ENCODE measurements around the gene PLEK.

The PLEK gene

GRCh38 chr2:68416081-68416675 is 51.1 kb downstream of the PLEK start:
- H3K27me3 ChIP-seq (ENCODE audit: insufficient read depth, low read length), result no peaks in the 10 kb centered on the region
- no peaks in the 10 kb centered on the region for H3K9me3 ChIP-seq (ENCODE audit: low read length)
- H3K4me1 ChIP-seq (ENCODE audit: insufficient read depth, low read length), result peaks cover 23% of the 10 kb centered on the region
- no peak overlapping the region for H2AFZ ChIP-seq (ENCODE audit: low read depth, low read length)
- H3K4me3 ChIP-seq (ENCODE audit: low read length), result no peak overlapping the region
- H3K36me3 ChIP-seq (ENCODE audit: insufficient read depth, low read length), result no peaks in the 10 kb centered on the region

DNA sequence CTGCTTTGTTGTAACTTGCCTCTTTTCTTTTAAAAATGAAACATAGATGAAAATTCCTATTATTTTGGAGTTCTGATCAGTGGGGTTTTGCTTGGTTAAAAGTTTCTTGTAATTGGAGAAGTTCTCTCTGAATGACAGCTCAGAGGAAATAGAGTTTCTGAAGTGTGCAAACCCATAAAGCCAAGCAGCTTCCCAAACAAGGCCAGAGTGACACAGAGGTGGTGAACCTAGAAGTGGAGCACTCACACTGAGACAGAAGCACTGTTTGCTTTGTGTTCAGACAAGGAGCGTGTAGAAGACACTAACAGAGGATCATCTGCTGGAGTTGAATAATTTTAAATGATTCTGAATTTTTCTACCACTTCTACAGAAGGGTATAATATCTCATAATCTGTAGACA is 52.8 kb downstream of the PLEK start:
- Histone ChIP-seq H3K4me1 (ENCODE audit: insufficient read depth, low read length) (peaks cover 23% of the 10 kb centered on the region), H3K36me3 (ENCODE audit: insufficient read depth, low read length) (no peaks in the 10 kb centered on the region)

GRCh38 chr2:68418419-68418818 is 53.3 kb downstream of the PLEK start:
- H3K9me3 ChIP-seq (ENCODE audit: low read length), result no peaks in the 10 kb centered on the region
- H3K27me3 ChIP-seq (ENCODE audit: insufficient read depth, low read length), result no peaks in the 10 kb centered on the region
- H3K4me1 ChIP-seq (ENCODE audit: insufficient read depth, low read length), result peaks cover 23% of the 10 kb centered on the region
- H3K36me3 ChIP-seq (ENCODE audit: insufficient read depth, low read length), result no peaks in the 10 kb centered on the region
- no peak overlapping the region for H2AFZ ChIP-seq (ENCODE audit: low read depth, low read length)
- no peak overlapping the region for H3K4me3 ChIP-seq (ENCODE audit: low read length)

More for the DNA sequence above, 52.8 kb downstream of the PLEK start:
- Histone ChIP-seq H3K4me3 (ENCODE audit: low read length) (no peak overlapping the region), H3K27me3 (ENCODE audit: insufficient read depth, low read length) (no peaks in the 10 kb centered on the region), H3K9me3 (ENCODE audit: low read length) (no peaks in the 10 kb centered on the region), H2AFZ (ENCODE audit: low read depth, low read length) (no peak overlapping the region)

DNA sequence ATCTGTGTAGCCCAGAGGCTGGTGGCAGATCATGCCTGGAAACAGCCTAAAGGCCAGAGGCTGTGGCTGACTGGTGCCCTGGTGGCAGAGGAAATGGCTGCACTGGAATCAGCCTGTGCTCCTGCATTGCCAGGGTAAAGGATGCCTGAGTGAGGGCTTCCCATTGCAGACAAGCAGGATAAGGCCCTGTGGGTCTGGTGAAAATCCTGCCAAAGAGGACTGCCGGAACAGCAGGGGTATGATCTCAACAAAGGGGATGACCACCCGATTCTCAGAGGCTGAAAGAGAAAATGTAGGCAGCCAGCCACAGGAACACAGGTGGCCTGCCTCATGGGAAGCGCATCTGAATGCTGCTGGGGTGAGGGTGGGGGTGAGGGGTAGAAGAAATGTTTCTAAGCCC is 53.8 kb downstream of the PLEK start:
- Histone ChIP-seq H2AFZ (ENCODE audit: low read depth, low read length) (no peak overlapping the region), H3K27me3 (ENCODE audit: insufficient read depth, low read length) (no peaks in the 10 kb centered on the region), H3K9me3 (ENCODE audit: low read length) (no peaks in the 10 kb centered on the region), H3K36me3 (ENCODE audit: insufficient read depth, low read length) (no peaks in the 10 kb centered on the region), H3K4me3 (ENCODE audit: low read length) (no peak overlapping the region), H3K4me1 (ENCODE audit: insufficient read depth, low read length) (peaks cover 23% of the 10 kb centered on the region)

GRCh38 chr2:68420254-68420910 is 55.3 kb downstream of the PLEK start:
- Histone ChIP-seq H3K4me3 (ENCODE audit: low read length) (no peak overlapping the region), H2AFZ (ENCODE audit: low read depth, low read length) (no peak overlapping the region), H3K27me3 (ENCODE audit: insufficient read depth, low read length) (peaks cover 3% of the 10 kb centered on the region), H3K4me1 (ENCODE audit: insufficient read depth, low read length) (peaks cover 14% of the 10 kb centered on the region), H3K9me3 (ENCODE audit: low read length) (no peaks in the 10 kb centered on the region), H3K36me3 (ENCODE audit: insufficient read depth, low read length) (no peaks in the 10 kb centered on the region)

DNA sequence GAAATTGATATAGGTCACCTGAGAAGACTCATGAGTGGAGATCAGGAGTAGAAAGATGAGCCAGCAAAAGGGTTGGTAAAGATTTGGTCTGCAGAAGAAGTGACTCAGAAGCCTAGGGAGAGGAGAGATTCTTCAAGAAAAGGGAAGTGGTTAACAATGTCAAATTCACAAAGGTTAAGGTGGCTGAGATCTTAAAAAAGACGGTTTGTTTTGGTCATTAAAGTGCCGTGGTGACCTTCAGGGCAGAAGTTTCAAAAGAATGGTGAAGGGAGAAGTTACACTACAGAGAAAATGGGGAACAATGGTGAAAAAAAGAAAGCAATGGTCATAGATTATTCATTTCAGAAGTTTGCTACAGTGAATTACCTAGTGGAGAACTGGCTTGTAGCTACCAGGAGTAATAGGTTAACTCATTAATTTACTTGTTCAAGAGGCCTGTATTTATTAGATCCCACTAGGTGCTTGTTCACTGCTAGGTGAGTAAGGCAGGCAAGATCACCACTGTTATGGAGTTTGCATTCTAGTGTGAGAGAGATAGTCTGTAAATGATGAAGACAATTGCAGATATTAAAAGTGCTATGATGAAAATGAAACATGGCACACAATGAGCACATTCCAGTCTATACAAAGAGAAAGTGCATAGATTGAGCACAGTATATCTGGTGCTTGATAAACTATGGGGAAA is 59.0 kb downstream of the PLEK start:
- no peak overlapping the region for H3K4me3 ChIP-seq (ENCODE audit: low read length)
- no peak overlapping the region for H2AFZ ChIP-seq (ENCODE audit: low read depth, low read length)
- no peaks in the 10 kb centered on the region for H3K4me1 ChIP-seq (ENCODE audit: insufficient read depth, low read length)
- H3K9me3 ChIP-seq (ENCODE audit: low read length), result no peaks in the 10 kb centered on the region
- no peaks in the 10 kb centered on the region for H3K36me3 ChIP-seq (ENCODE audit: insufficient read depth, low read length)
- peaks cover 3% of the 10 kb centered on the region for H3K27me3 ChIP-seq (ENCODE audit: insufficient read depth, low read length)

- no peaks in the 10 kb centered on the region for H3K4me1 ChIP-seq (ENCODE audit: insufficient read depth, low read length)
- H3K9me3 ChIP-seq (ENCODE audit: low read length), result no peaks in the 10 kb centered on the region
- peaks cover 3% of the 10 kb centered on the region for H3K27me3 ChIP-seq (ENCODE audit: insufficient read depth, low read length)
- H3K36me3 ChIP-seq (ENCODE audit: insufficient read depth, low read length), result no peaks in the 10 kb centered on the region
- H3K4me3 ChIP-seq (ENCODE audit: low read length), result no peak overlapping the region
- no peak overlapping the region for H2AFZ ChIP-seq (ENCODE audit: low read depth, low read length)
Observed at GRCh38 chr2:68425503-68425902, 60.4 kb downstream of the PLEK start.

GRCh38 chr2:68426446-68426845 is 61.4 kb downstream of the PLEK start:
- no peak overlapping the region for H3K4me3 ChIP-seq (ENCODE audit: low read length)
- H3K9me3 ChIP-seq (ENCODE audit: low read length), result no peaks in the 10 kb centered on the region
- H3K36me3 ChIP-seq (ENCODE audit: insufficient read depth, low read length), result no peaks in the 10 kb centered on the region
- H3K4me1 ChIP-seq (ENCODE audit: insufficient read depth, low read length), result no peaks in the 10 kb centered on the region
- H3K27me3 ChIP-seq (ENCODE audit: insufficient read depth, low read length), result peaks cover 3% of the 10 kb centered on the region
- H2AFZ ChIP-seq (ENCODE audit: low read depth, low read length), result no peak overlapping the region

- no peaks in the 10 kb centered on the region for H3K4me1 ChIP-seq (ENCODE audit: insufficient read depth, low read length)
- no peaks in the 10 kb centered on the region for H3K36me3 ChIP-seq (ENCODE audit: insufficient read depth, low read length)
- H3K4me3 ChIP-seq (ENCODE audit: low read length), result no peak overlapping the region
- no peaks in the 10 kb centered on the region for H3K9me3 ChIP-seq (ENCODE audit: low read length)
- peaks cover 3% of the 10 kb centered on the region for H3K27me3 ChIP-seq (ENCODE audit: insufficient read depth, low read length)
- H2AFZ ChIP-seq (ENCODE audit: low read depth, low read length), result no peak overlapping the region
Observed at GRCh38 chr2:68426848-68427579, 61.9 kb downstream of the PLEK start.

DNA sequence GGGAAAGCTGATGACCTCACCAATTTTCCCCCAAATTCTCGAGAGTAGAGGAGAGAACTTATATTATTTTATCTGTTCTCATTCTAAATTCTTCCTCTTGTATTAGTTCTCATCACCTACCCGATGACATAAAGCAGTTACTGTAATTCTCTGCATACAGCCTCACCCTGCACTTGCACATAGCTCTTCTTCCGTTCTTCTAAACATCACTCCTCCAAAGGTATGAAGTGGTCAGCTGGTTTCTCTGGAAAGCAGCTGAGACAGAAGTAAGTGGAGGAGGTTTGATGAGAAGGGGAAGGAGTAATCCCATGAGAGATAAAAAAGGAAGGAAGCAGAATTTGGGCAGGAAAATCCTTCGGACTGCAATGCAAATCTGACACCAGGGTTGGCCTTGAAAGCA is 63.0 kb downstream of the PLEK start:
- H3K4me3 ChIP-seq (ENCODE audit: low read length), result no peak overlapping the region
- H3K9me3 ChIP-seq (ENCODE audit: low read length), result no peaks in the 10 kb centered on the region
- no peaks in the 10 kb centered on the region for H3K4me1 ChIP-seq (ENCODE audit: insufficient read depth, low read length)
- H3K27me3 ChIP-seq (ENCODE audit: insufficient read depth, low read length), result peaks cover 3% of the 10 kb centered on the region
- H2AFZ ChIP-seq (ENCODE audit: low read depth, low read length), result no peak overlapping the region
- H3K36me3 ChIP-seq (ENCODE audit: insufficient read depth, low read length), result no peaks in the 10 kb centered on the region

- Histone ChIP-seq H3K27me3 (ENCODE audit: insufficient read depth, low read length) (peaks cover 3% of the 10 kb centered on the region), H3K4me1 (ENCODE audit: insufficient read depth, low read length) (no peaks in the 10 kb centered on the region), H2AFZ (ENCODE audit: low read depth, low read length) (no peak overlapping the region), H3K9me3 (ENCODE audit: low read length) (no peaks in the 10 kb centered on the region), H3K4me3 (ENCODE audit: low read length) (no peak overlapping the region), H3K36me3 (ENCODE audit: insufficient read depth, low read length) (no peaks in the 10 kb centered on the region)
Observed at GRCh38 chr2:68428746-68429145, 63.7 kb downstream of the PLEK start.

GRCh38 chr2:68429311-68429826 is 64.3 kb downstream of the PLEK start:
- Histone ChIP-seq H3K9me3 (ENCODE audit: low read length) (no peaks in the 10 kb centered on the region), H3K27me3 (ENCODE audit: insufficient read depth, low read length) (no peaks in the 10 kb centered on the region), H2AFZ (ENCODE audit: low read depth, low read length) (no peak overlapping the region), H3K36me3 (ENCODE audit: insufficient read depth, low read length) (no peaks in the 10 kb centered on the region), H3K4me1 (ENCODE audit: insufficient read depth, low read length) (no peaks in the 10 kb centered on the region), H3K4me3 (ENCODE audit: low read length) (no peak overlapping the region)

Data from neuron (in vitro differentiated cells).